OCI-LY3 (cell line): ENCODE results near the gene PHKA1.

Experiments
- EZH2phosphoT487 ChIP-seq: fragments of 200-600 bp; shearing (Covaris generic); IDR thresholded peaks from 2 replicates; pipeline ENCODE4 v1.6.1; 2018; ENCODE audit warnings: antibody characterized with exemption, mixed run types, low read depth
- TF ChIP-seq, protein P1 (sequence below): fragments of 200-600, 300-600 bp; sonication (generic); IDR thresholded peaks from 2 replicates; pipeline ENCODE4 v1.5.1; 2014; ENCODE audit warnings: antibody characterized with exemption, low read length, low read depth

DNA sequence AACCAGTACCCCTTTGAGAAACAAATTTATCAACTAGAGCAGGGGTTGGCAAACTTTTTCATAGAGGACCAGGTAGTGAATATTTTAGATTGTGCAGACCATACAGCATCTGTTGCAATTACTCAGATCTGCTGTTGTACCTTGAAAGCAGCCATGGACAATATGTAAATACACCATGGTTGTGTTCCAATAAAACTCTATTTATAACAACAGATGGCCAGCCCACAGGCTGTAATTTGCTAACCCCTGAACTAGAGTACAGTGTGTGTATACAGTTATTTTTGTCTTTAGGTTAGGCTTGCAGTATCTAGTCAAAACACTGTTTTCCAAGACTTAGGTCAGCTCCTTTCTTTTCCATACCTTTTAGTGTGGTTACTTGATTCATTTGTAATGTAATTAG, 54.4 kb downstream of the PHKA1 start:
- TF ChIP-seq, protein P1, sequence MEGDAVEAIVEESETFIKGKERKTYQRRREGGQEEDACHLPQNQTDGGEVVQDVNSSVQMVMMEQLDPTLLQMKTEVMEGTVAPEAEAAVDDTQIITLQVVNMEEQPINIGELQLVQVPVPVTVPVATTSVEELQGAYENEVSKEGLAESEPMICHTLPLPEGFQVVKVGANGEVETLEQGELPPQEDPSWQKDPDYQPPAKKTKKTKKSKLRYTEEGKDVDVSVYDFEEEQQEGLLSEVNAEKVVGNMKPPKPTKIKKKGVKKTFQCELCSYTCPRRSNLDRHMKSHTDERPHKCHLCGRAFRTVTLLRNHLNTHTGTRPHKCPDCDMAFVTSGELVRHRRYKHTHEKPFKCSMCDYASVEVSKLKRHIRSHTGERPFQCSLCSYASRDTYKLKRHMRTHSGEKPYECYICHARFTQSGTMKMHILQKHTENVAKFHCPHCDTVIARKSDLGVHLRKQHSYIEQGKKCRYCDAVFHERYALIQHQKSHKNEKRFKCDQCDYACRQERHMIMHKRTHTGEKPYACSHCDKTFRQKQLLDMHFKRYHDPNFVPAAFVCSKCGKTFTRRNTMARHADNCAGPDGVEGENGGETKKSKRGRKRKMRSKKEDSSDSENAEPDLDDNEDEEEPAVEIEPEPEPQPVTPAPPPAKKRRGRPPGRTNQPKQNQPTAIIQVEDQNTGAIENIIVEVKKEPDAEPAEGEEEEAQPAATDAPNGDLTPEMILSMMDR: no peak
- TF ChIP-seq EZH2phosphoT487: no peak
